ENCODE data around the gene DNM2. TPM values are rescaled to one million over a fixed set of nuclear protein-coding genes. Genes with fewer than 3 reads are reported as not detected.

The DNM2 gene
- total RNA-seq, 3 donors from 2014 or later: 83.1 to 98.6 (median 84.5) TPM

DNA sequence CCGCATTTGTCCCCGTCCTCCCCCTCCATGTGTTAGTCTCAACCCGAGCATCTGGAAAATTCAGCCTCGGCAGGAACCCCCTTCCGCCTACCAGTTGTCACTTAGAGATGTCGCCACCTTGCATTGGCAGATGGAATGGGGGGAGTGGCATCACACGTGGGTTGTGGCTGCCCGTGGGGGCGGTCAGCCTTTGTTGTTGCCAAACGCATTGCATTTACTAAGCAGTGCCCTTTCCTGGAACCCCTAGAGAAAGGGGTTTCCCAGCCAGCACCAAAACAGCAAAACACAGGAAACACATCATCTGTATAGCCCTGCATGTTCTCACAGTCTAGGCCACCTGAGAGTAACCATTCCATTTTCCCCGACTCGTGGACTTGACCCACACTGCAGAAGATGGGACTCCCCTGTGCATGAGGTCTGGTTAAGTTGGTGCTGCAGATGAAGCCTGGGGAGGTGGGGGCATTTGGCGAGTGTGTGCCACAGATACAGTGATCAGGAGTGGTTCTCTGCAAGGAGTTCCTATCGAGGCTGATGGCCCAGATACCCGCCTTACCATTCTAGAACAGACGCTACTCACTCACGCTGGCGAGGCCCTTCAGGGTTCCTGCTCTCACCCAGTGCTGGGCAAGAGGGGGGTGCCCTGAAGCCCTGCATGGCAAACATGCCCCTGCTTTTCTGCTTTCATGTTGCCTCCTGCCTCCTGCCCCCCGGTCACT is 79.8 kb downstream of the DNM2 start:
- Histone ChIP-seq H3K36me3 (peaks cover 7% of the 10 kb centered on the region), H3K27ac (no peak overlapping the region), H3K4me1 (no peaks in the 10 kb centered on the region), H3K9me3 (no peaks in the 10 kb centered on the region), H3K27me3 (no peaks in the 10 kb centered on the region), H3K4me3 (no peak overlapping the region)
- DNase-seq (ENCODE audit: low spot score in 2 of 2): no peak
- intact Hi-C loops (cut with DNase I; ENCODE audit: low total_unique reads): no loop called here
- TF ChIP-seq, protein P1, sequence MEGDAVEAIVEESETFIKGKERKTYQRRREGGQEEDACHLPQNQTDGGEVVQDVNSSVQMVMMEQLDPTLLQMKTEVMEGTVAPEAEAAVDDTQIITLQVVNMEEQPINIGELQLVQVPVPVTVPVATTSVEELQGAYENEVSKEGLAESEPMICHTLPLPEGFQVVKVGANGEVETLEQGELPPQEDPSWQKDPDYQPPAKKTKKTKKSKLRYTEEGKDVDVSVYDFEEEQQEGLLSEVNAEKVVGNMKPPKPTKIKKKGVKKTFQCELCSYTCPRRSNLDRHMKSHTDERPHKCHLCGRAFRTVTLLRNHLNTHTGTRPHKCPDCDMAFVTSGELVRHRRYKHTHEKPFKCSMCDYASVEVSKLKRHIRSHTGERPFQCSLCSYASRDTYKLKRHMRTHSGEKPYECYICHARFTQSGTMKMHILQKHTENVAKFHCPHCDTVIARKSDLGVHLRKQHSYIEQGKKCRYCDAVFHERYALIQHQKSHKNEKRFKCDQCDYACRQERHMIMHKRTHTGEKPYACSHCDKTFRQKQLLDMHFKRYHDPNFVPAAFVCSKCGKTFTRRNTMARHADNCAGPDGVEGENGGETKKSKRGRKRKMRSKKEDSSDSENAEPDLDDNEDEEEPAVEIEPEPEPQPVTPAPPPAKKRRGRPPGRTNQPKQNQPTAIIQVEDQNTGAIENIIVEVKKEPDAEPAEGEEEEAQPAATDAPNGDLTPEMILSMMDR (IDR thresholded peaks at IDR 0.05): no peak
- TF ChIP-seq POLR2A (IDR thresholded peaks at IDR 0.05) (no peak), POLR2AphosphoS5 (IDR thresholded peaks at IDR 0.05) (no peak)

DNA sequence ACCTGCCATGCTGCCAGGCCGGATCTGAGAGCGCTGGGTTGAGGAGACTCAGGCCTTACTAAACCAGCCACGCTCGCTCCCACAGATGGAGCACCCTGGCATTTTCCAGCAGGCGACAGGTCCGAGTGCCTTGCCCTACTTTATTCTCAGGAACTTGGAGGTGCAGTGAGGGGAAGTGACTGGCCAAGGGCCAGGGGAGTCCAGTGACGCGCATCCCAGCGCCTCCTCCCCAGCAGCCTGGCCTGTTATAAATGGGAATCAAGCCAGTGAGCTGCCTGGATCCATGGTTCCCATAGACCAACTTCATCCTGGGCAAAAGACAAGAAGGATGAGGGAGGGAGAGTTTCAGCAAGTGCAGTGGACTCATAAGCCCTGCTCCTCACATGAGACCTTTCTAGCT is 82.6 kb downstream of the DNM2 start:
- intact Hi-C loops (cut with DNase I; ENCODE audit: low total_unique reads): no loop called here
- DNase-seq (ENCODE audit: low spot score in 2 of 2): no peak
- Histone ChIP-seq H3K36me3 (peaks cover under 1% of the 10 kb centered on the region), H3K9me3 (no peaks in the 10 kb centered on the region), H3K4me1 (no peaks in the 10 kb centered on the region), H3K27ac (no peak overlapping the region), H3K4me3 (no peak overlapping the region), H3K27me3 (no peaks in the 10 kb centered on the region)
- TF ChIP-seq POLR2A (IDR thresholded peaks at IDR 0.05): no peak
- TF ChIP-seq, protein P1 (IDR thresholded peaks at IDR 0.05): no peak
- no peak for TF ChIP-seq POLR2AphosphoS5 (IDR thresholded peaks at IDR 0.05)

DNA sequence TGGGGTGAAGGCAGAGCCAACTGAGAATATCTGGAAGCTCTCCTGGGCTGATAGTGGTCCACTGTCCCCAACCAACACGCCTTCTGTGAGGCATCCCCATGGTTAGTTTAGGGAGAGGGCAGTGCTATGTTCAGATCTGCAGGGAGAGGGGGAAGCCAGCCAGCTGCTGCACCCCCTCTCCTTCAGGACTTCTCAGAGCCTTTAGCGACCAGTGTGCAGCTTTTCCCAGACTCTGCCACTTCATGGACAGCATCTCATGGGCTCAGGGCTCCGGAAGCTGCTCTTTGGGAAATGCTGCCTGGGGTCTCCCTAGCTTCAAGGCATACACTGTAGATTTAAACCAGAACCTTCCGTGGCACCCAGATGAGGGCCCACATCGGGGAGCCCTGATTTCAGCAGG is 84.6 kb downstream of the DNM2 start:
- H3K4me3 ChIP-seq: no peak overlapping the region
- DNase-seq (ENCODE audit: low spot score in 2 of 2): no peak
- intact Hi-C loops (cut with DNase I; ENCODE audit: low total_unique reads): no loop called here

DNA sequence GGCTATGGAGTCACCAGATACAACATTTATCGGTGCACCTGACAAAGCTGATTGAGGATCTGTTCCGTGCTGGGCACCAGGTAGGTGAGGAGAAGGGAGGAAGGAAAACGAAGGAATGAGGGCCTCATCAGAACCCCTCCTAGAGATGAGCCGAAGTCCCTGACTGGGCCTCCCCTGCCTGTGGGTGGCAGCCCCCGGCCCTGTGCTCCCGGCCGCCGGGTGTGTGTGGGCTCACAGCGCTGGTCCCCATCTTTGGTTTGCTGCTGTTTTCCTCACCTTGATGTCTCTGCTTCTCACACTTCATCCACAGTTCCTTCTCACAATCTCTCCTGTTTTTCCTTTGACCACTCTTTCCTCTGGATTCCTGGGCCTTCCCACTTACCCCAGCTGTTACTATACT is 85.4 kb downstream of the DNM2 start:
- Histone ChIP-seq H3K36me3 (no peaks in the 10 kb centered on the region), H3K4me3 (no peak overlapping the region), H3K4me1 (no peaks in the 10 kb centered on the region), H3K27ac (no peak overlapping the region), H3K27me3 (no peaks in the 10 kb centered on the region), H3K9me3 (no peaks in the 10 kb centered on the region)
- TF ChIP-seq POLR2A (IDR thresholded peaks at IDR 0.05) (no peak), POLR2AphosphoS5 (IDR thresholded peaks at IDR 0.05) (no peak)
- TF ChIP-seq, protein P1 (IDR thresholded peaks at IDR 0.05): no peak
- intact Hi-C loops (cut with DNase I; ENCODE audit: low total_unique reads): no loop called here
- no peak for DNase-seq (ENCODE audit: low spot score in 2 of 2)

More for the DNA sequence above, 84.6 kb downstream of the DNM2 start:
- Histone ChIP-seq H3K9me3 (no peaks in the 10 kb centered on the region), H3K27me3 (no peaks in the 10 kb centered on the region), H3K27ac (no peak overlapping the region), H3K36me3 (no peaks in the 10 kb centered on the region), H3K4me1 (no peaks in the 10 kb centered on the region)
- TF ChIP-seq POLR2A (IDR thresholded peaks at IDR 0.05) (no peak), POLR2AphosphoS5 (IDR thresholded peaks at IDR 0.05) (no peak)
- TF ChIP-seq, protein P1 (IDR thresholded peaks at IDR 0.05): no peak

DNA sequence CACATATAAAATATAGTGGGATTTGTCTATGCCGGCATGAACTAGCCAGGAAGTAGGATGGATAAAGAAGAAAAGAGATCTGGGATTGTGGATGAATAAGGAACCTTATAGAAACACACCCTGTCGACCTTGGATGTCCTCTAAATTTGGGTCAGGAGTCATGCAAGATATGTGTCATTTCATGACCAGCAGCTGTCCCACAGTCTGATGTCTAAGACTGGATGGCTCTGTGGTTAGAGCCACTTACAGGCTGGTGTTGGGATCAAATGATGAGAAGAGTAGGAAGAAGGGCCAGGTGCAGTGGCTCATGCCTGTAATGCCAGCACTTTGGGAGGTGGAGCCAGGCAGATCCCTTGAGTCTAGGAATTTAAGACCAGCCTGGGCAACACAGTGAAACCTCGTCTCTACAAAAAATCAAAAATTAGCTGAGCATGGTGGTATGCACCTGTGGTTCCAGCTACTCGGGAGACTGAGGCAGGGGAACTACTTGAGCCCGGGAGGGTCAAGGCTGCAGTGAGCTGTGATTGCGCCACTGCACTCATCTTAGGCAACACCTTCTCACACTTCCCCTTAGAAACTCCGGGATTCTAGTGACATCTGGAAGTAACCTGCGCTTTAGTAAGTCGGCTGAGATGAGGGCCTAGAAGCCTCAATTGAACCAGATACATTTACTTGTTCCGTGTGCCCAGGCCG is 87.3 kb downstream of the DNM2 start:
- no peaks in the 10 kb centered on the region for H3K9me3 ChIP-seq
- TF ChIP-seq POLR2A (IDR thresholded peaks at IDR 0.05): no peak
- TF ChIP-seq, protein P1 (IDR thresholded peaks at IDR 0.05): no peak
- TF ChIP-seq POLR2AphosphoS5 (IDR thresholded peaks at IDR 0.05): no peak
- H3K36me3 ChIP-seq: no peaks in the 10 kb centered on the region
- H3K4me3 ChIP-seq: no peak overlapping the region
- intact Hi-C loops (cut with DNase I; ENCODE audit: low total_unique reads): no loop called here
- no peak overlapping the region for H3K27ac ChIP-seq
- H3K27me3 ChIP-seq: no peaks in the 10 kb centered on the region
- DNase-seq (ENCODE audit: low spot score in 2 of 2): no peak
- no peaks in the 10 kb centered on the region for H3K4me1 ChIP-seq
